Breast epithelium (tissue), 4 donors: ENCODE results near the gene SCPEP1. TPM values are rescaled to one million over a fixed set of nuclear protein-coding genes. Genes with fewer than 3 reads are reported as not detected.
A peak's percentile ranks its signal among the peaks of the same experiment; 100 is the strongest.

Experiments used
- DNase-seq, 2 donors: peaks; one replicate each; pipeline ENCODE4 v3.0.0-alpha.2; 2019; ENCODE audit warnings: low spot score in 2 of 2
- H3K27ac ChIP-seq, 2 donors: fragments of 200-600 bp; sonication (generic) in 1 of 2; one replicate each; pipeline ENCODE4 v1.5.1; 2016 to 2019; ENCODE audit warnings: mild to moderate bottlenecking in 1 of 2
- H3K27me3 ChIP-seq, 2 donors: fragments of 200-600 bp; sonication (generic) in 1 of 2; one replicate each; pipeline versions ENCODE4 v1.5.1 to v1.6.0; 2017 to 2019; ENCODE audit warnings: control low read depth in 1 of 2, mild to moderate bottlenecking in 1 of 2
- H3K36me3 ChIP-seq: fragments of 200-600 bp; one replicate; pipeline ENCODE4 v1.5.1; 2019
- H3K4me1 ChIP-seq, 2 donors: fragments of 200-600 bp; sonication (generic); one replicate each; pipeline ENCODE4 v1.5.1; 2016 to 2019; ENCODE audit warnings: control low read depth in 1 of 2
- H3K4me3 ChIP-seq, 3 donors: fragments of 200-600 bp; sonication (generic); 1 replicate in 2 of 3; 2 replicates in 1 of 3; pipeline ENCODE4 v1.5.1; 2016 to 2019; ENCODE audit warnings: mild to moderate bottlenecking in 3 of 3, moderate library complexity in 2 of 3
- H3K9me3 ChIP-seq, 2 donors: fragments of 200-600 bp; sonication (generic) in 1 of 2; one replicate each; pipeline ENCODE4 v1.5.1; 2016 to 2019; ENCODE audit warnings: control low read depth in 1 of 2
- POLR2A ChIP-seq: fragments of 450-650 bp; IDR thresholded peaks from one replicate; pipeline ENCODE4 v1.6.1; 2016; ENCODE audit warnings: antibody characterized with exemption, mild to moderate bottlenecking, moderate library complexity
- POLR2AphosphoS5 ChIP-seq, 3 donors: sonication (generic); formaldehyde crosslinking; IDR thresholded peaks; one replicate each; pipeline ENCODE4 v1.6.1; 2017; ENCODE audit warnings: antibody characterized with exemption in 3 of 3
- intact Hi-C: fragments of 100-400 bp; cut with DNase I; formaldehyde crosslinking; loops from one replicate; pipeline ENCODE4 v1.15.1; 2023; ENCODE audit warnings: low total_unique reads
- total RNA-seq, 3 donors: library from RNA; depleted of rRNA; stranded (reverse); fragments of >200 nt; gene quantifications; one replicate each; pipeline ENCODE4 v1.1.0, GENCODE V29; 2016
- TF ChIP-seq, protein P1 (sequence below), 3 donors: fragments of 450-650 bp; IDR thresholded peaks; one replicate each; pipeline ENCODE4 v1.5.1; 2016 to 2017; ENCODE audit warnings: antibody characterized with exemption in 3 of 3, mild to moderate bottlenecking in 3 of 3, moderate library complexity in 3 of 3

SCPEP1 gene
- total RNA-seq, 3 donors from 2014 or later = 55.4 to 264 (median 146) TPM

DNA sequence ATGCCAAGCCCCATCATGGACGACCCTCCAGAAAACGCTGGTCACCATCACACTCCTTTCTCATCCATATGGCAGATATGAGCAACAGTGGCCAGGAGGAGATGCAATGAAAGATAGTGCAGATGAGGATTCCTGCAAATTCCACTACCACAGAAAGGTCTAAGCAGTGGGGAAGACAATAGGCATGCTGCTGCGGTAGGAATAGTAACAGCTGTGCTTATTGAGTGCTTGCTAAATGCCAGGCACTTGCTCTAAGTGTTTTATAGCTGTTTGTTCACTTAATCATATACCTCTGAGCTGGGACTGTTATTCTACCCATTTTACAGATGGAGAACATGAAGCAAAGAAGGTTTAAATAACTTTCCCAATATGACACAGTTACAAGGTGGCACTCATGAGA lies 60.6 kb downstream of the SCPEP1 start:
- DNase-seq = no peak
- intact Hi-C loops = no loop called here
- Histone ChIP-seq H3K9me3 (no peaks in the 10 kb centered on the region), H3K4me1 (peaks cover 0 to 7% of the 10 kb centered on the region in 2 donors), H3K36me3 (no peaks in the 10 kb centered on the region), H3K4me3 (no peak overlapping the region), H3K27me3 (no peaks in the 10 kb centered on the region), H3K27ac (no peak overlapping the region)
- TF ChIP-seq POLR2AphosphoS5 (IDR thresholded peaks at IDR 0.05) = no peak
- TF ChIP-seq, protein P1, sequence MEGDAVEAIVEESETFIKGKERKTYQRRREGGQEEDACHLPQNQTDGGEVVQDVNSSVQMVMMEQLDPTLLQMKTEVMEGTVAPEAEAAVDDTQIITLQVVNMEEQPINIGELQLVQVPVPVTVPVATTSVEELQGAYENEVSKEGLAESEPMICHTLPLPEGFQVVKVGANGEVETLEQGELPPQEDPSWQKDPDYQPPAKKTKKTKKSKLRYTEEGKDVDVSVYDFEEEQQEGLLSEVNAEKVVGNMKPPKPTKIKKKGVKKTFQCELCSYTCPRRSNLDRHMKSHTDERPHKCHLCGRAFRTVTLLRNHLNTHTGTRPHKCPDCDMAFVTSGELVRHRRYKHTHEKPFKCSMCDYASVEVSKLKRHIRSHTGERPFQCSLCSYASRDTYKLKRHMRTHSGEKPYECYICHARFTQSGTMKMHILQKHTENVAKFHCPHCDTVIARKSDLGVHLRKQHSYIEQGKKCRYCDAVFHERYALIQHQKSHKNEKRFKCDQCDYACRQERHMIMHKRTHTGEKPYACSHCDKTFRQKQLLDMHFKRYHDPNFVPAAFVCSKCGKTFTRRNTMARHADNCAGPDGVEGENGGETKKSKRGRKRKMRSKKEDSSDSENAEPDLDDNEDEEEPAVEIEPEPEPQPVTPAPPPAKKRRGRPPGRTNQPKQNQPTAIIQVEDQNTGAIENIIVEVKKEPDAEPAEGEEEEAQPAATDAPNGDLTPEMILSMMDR (IDR thresholded peaks at IDR 0.05) = no peak

DNA sequence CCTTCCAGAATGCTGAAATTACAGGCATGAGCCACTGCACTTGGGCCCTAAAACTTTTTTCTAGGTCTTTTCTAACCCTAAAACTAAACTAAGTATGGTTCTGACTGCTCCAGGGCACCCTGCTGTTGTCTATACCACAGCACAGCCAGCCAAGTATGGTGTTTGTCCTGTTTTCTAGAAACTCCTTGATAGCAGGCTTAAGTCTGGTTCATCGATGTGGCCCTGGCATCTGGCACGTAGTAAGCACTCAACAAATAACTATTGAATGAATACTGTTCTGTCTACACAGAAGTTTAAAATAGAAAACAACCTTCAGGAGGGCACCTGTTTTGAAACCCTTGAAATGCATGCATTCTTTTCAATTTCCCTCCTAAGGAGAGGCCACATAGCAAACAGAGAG lies 62.6 kb downstream of the SCPEP1 start:
- Histone ChIP-seq H3K4me3 (no peak overlapping the region), H3K27ac (no peak overlapping the region), H3K27me3 (peaks cover 0 to under 1% of the 10 kb centered on the region in 2 donors), H3K9me3 (no peaks in the 10 kb centered on the region), H3K36me3 (no peaks in the 10 kb centered on the region), H3K4me1 (peaks cover 0 to 7% of the 10 kb centered on the region in 2 donors)
- intact Hi-C loops = no loop called here
- DNase-seq = no peak
- TF ChIP-seq POLR2A (no peak), POLR2AphosphoS5 (IDR thresholded peaks at IDR 0.05) (no peak)
- TF ChIP-seq, protein P1 (IDR thresholded peaks at IDR 0.05) = no peak

DNA sequence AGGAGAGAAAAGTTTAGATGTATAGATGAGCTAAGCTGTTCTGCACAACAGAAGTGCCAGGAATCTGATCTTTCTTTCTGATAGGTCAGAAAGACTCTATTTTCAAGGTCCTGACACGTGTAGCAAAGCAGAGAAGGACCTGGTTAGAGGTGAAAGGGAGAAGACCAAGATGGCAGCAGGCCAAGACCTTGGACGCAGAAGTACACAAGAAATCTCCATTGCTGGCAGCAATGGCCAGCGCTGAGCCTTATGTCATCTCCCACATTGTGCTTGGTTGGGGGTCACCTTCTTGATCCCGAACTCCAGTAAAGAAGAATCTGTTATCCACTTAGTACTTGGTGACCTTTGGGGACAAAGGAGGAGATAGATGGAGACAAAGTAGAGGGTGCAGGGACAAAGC lies 65.3 kb downstream of the SCPEP1 start:
- intact Hi-C loops = no loop called here
- no peaks in the 10 kb centered on the region for H3K4me1 ChIP-seq

DNA sequence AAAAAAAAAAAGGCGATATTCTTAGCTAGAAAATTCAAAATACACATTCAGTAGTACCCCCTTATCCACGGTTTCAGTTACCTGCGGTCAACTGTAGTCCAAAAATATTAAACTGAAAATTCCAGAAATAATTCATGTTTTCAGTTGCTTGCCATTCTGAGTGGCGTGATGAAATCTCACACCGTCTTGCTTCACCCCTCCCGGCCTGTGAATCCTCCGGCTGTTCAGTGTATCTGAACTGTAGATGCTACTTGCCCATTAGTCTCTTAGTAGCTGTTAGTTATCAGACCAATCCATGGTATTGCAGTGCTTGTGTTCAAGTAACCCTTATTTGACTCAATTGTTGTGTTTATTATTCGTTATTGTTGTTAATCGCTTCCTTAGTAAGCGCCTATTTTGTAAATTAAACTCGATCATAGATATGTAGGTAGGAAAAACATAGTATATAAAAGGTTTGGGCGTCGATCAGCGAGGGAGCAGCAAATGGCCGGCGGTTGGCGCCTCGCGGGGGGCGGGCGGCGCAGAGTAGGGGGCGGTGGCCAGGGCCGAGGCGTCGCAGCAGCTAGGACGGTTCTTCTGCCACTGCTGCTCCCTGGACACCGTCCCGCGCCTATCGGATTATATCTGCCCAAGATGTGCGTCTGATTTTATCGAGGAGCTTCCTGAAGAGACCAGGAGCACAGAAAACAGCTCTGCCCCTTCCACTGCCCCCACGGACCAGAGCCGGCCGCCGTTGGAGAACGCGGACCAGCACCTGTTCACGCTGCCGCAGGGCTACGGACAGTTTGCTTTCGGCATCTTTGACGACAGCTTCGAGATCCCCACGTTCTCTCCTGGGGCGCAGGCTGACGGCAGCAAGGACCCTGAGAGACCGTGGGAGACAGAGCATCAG lies 67.3 kb downstream of the SCPEP1 start:
- intact Hi-C loops = no loop called here
- TF ChIP-seq, protein P1 (IDR thresholded peaks at IDR 0.05) = no peak
- no peak for TF ChIP-seq POLR2AphosphoS5 (IDR thresholded peaks at IDR 0.05)
- TF ChIP-seq POLR2A = no peak
- no peak for DNase-seq
- Histone ChIP-seq H3K27me3 (peaks cover 0 to 2% of the 10 kb centered on the region in 2 donors), H3K4me1 (no peaks in the 10 kb centered on the region), H3K4me3 (peak overlapping the region; percentile 26 to 58 (median 33)), H3K9me3 (no peaks in the 10 kb centered on the region), H3K27ac (peak overlapping the region in 1 of 2 donors; percentile 46), H3K36me3 (no peaks in the 10 kb centered on the region)

More for the DNA sequence above, 65.3 kb downstream of the SCPEP1 start:
- H3K36me3 ChIP-seq = no peaks in the 10 kb centered on the region
- H3K27me3 ChIP-seq = peaks cover 0 to 2% of the 10 kb centered on the region in 2 donors
- H3K27ac ChIP-seq = no peak overlapping the region
- H3K4me3 ChIP-seq = no peak overlapping the region
- H3K9me3 ChIP-seq = no peaks in the 10 kb centered on the region
- TF ChIP-seq POLR2AphosphoS5 (IDR thresholded peaks at IDR 0.05) = no peak
- TF ChIP-seq, protein P1 (IDR thresholded peaks at IDR 0.05) = no peak
- TF ChIP-seq POLR2A = no peak
- no peak for DNase-seq
